Thymus (tissue), 11 donors: ENCODE results near the gene GOLGB1. TPM values are rescaled to one million over a fixed set of nuclear protein-coding genes. Genes with fewer than 3 reads are reported as not detected.

Experiments
- DNase-seq, 9 donors: peaks; one replicate each; pipeline ENCODE4 v3.0.0-alpha.2; 2013; ENCODE audit warnings: low spot score in 9 of 9, low read depth in 6 of 9, missing footprints in 1 of 9
- H3K27ac ChIP-seq, 2 donors: one replicate each; pipeline ENCODE4 v1.5.1; 2013; ENCODE audit warnings: control low read depth in 1 of 2, low read depth in 1 of 2, low read length in 1 of 2, mild to moderate bottlenecking in 1 of 2, moderate library complexity in 1 of 2
- H3K27me3 ChIP-seq, 2 donors: one replicate each; pipeline ENCODE4 v1.5.1; 2013; ENCODE audit warnings: low read length in 1 of 2; ENCODE audit not compliant: control insufficient read depth in 2 of 2, insufficient read depth in 1 of 2
- H3K36me3 ChIP-seq, 2 donors: one replicate each; pipeline ENCODE4 v1.5.1; 2013; ENCODE audit warnings: low read length in 1 of 2, mild to moderate bottlenecking in 1 of 2, moderate library complexity in 1 of 2; ENCODE audit not compliant: control insufficient read depth in 2 of 2, insufficient read depth in 2 of 2
- H3K4me1 ChIP-seq, 2 donors: one replicate each; pipeline ENCODE4 v1.5.1; 2013; ENCODE audit warnings: low read length in 2 of 2; ENCODE audit not compliant: control insufficient read depth in 2 of 2, insufficient read depth in 2 of 2
- H3K4me3 ChIP-seq, 2 donors: one replicate each; pipeline ENCODE4 v1.5.1; 2013; ENCODE audit warnings: low read length in 2 of 2, control low read depth in 1 of 2, mild to moderate bottlenecking in 1 of 2
- H3K9me3 ChIP-seq, 2 donors: one replicate each; pipeline ENCODE4 v1.5.1; 2013; ENCODE audit warnings: low read length in 1 of 2, mild to moderate bottlenecking in 1 of 2; ENCODE audit not compliant: control insufficient read depth in 2 of 2, insufficient read depth in 1 of 2
- WGBS: extraction: QIAGEN DNeasy Blood & Tissue Kit; methylation state at CpG from one replicate; pipeline ENCODE4 v1.1.7; 2013; 5-methylcytosine and 5-hydroxymethylcytosine counted together
- polyA plus RNA-seq: library from polyadenylated mRNA; stranded (reverse); fragments of 200-250 nt; gene quantifications from one replicate; pipeline ENCODE4 v1.2.3, GENCODE V29; 2013
- total RNA-seq: library from RNA; stranded (reverse); fragments of 120-200 nt; gene quantifications from one replicate; pipeline ENCODE4 v1.2.4, GENCODE V29; 2013
- donor health status: healthy.

GOLGB1 gene
- total and polyA plus RNA-seq, 2 donors = 18.0 to 23.0 TPM

DNA sequence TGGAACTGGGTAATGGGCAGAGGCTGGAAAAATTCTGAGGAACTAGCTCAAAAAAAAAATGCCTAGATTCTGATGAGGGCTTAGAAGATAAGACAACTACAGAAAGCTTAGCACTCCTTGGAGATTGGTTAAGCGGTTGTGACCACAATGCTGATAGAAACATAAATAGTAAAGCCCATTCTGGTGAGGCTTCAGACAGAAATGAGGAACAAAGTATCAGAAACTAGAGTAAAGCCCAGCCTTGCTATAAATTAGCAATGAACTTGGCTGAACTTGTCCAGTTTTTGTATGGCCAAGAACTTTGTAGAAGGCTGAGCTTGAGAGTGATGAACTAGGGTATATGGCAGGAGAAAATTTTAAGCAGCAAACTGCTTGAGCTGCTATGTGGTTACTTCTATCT is 25.4 kb downstream of the GOLGB1 start:
- no peaks in the 10 kb centered on the region for H3K27me3 ChIP-seq
- H3K9me3 ChIP-seq = no peaks in the 10 kb centered on the region
- H3K4me3 ChIP-seq = no peak overlapping the region
- peak in 1 of 9 donors; percentile 7 for DNase-seq
- peaks cover 33 to 58% of the 10 kb centered on the region in 2 donors for H3K36me3 ChIP-seq
- WGBS = 47% methylated on average over 1 of the region's 1 CpG
- H3K27ac ChIP-seq = no peak overlapping the region
- no peaks in the 10 kb centered on the region for H3K4me1 ChIP-seq

DNA sequence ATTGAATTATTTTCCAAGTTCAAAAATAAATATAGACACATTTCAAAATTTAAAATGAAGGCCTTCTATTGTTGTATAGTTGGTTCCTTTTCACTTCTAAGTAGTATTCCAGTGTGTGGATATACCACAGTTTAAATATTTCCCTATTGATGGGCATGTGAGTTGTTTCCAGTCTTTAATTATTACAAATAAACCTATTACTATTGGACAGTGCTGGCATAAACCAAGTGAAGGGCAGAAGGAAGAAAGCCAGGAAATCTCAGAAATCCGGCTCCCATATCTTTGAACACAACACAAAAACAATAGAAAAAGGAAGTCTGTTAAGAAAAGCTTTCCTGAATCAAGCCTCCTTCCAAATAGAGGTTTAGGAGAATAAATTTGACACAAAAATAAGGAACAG is 26.1 kb downstream of the GOLGB1 start:
- Histone ChIP-seq H3K4me3 (no peak overlapping the region), H3K9me3 (no peaks in the 10 kb centered on the region), H3K27me3 (no peaks in the 10 kb centered on the region), H3K4me1 (no peaks in the 10 kb centered on the region), H3K36me3 (peaks cover 35 to 54% of the 10 kb centered on the region in 2 donors), H3K27ac (no peak overlapping the region)
- DNase-seq = no peak
- 96% methylated on average over 1 of the region's 1 CpG for WGBS

DNA sequence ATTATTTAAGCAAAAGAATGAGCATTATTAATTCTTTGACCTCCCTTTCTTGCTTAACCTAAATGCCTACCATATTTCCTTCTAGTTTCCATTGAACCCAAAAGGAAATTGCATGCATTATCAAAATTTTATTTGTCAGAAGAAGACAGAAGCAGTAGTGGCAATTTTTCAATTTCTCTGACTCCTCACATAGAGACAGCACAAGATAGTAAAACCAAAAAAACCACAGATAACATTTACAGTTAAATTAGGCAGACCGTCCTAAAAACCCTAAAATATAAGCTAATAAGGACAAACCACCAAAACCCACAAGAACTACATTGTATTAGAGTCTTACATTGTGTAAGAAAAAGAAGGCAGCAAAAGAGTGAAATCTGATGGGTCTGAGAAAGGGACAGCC is 27.1 kb downstream of the GOLGB1 start:
- no peaks in the 10 kb centered on the region for H3K4me1 ChIP-seq
- peaks cover 38 to 59% of the 10 kb centered on the region in 2 donors for H3K36me3 ChIP-seq
- H3K27ac ChIP-seq = no peak overlapping the region
- H3K4me3 ChIP-seq = no peak overlapping the region
- no peaks in the 10 kb centered on the region for H3K27me3 ChIP-seq
- H3K9me3 ChIP-seq = no peaks in the 10 kb centered on the region
- 82% methylated on average over 1 of the region's 1 CpG for WGBS
- no peak for DNase-seq

DNA sequence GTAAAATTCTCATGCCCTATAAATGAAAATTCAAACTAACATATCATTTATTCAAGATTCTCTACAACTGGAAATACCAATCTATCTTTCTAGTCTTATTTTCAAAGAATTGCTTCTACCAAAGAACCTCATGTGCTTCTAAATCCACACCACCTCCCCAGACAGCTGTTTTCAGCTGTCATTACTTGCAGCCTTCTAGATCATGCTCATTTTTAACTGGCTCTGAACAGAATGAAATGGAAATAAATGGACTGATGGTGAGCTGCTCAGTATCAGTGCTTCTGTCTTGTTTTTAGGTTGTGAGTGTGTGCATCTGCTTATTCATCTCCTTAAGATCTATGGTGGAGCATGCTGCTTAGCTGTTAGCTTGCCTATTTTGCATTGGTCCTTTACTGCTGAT is 29.4 kb downstream of the GOLGB1 start:
- DNase-seq = no peak
- Histone ChIP-seq H3K36me3 (peaks cover 38 to 69% of the 10 kb centered on the region in 2 donors), H3K27me3 (no peaks in the 10 kb centered on the region), H3K4me1 (no peaks in the 10 kb centered on the region), H3K4me3 (no peak overlapping the region), H3K9me3 (no peaks in the 10 kb centered on the region), H3K27ac (no peak overlapping the region)

DNA sequence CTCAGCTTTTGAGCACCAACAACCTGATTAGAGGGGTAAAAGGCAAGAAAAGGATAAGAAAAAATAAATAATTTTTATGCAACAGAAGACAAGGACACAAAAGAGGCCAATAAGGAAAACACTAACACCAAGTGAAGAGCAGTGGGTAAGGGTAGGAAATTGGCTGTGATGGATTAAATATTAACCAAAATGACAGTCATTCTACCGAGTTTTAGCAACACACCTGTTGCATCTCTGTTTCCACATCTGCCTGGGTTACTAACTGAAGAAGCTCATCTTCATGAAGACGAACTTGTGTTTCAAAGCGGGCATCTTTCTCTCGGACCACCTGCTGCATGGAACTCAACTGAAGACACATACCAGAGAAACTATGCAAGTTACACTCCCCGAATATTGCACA is 30.1 kb downstream of the GOLGB1 start:
- H3K27ac ChIP-seq = no peak overlapping the region
- no peaks in the 10 kb centered on the region for H3K27me3 ChIP-seq
- peaks cover 32 to 68% of the 10 kb centered on the region in 2 donors for H3K36me3 ChIP-seq
- DNase-seq = no peak
- WGBS = 96% methylated on average over 5 of the region's 5 CpGs
- no peaks in the 10 kb centered on the region for H3K9me3 ChIP-seq
- H3K4me3 ChIP-seq = no peak overlapping the region
- no peaks in the 10 kb centered on the region for H3K4me1 ChIP-seq

DNA sequence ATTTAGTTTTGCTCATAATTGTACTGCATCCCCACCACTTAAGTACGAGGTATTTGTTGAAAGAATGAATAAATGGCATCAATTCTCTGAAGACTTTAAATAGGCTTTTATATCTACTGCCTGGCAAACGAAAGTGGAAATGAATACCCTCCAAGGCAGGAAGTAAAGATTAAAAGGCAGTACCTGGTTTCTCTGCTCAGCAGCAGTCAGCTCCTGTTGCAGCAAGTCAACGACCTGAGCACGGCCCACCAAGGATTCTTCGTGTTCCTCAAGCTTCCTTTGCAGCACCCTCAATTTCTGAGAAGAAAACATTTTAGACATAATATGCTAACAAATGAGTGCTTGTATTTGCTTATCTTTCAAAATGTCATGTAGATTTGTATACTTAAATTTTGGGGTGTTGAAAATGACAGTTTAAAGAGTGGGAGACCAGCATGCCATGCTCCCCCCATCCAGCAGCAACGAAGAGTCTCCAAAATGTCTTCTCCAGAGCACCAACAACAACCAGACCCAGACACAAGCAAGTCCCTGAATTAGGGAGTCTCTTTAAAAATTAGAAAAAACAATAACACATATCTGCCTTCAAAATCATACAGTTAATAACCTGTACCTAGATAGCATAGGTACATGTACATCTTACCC is 31.2 kb downstream of the GOLGB1 start:
- WGBS = 86% methylated on average over 6 of the region's 6 CpGs
- no peaks in the 10 kb centered on the region for H3K9me3 ChIP-seq
- no peak overlapping the region for H3K4me3 ChIP-seq
- H3K4me1 ChIP-seq = no peaks in the 10 kb centered on the region
- peaks cover 31 to 65% of the 10 kb centered on the region in 2 donors for H3K36me3 ChIP-seq
- no peak overlapping the region for H3K27ac ChIP-seq
- DNase-seq = peak in 3 of 9 donors; percentile 12 to 25 (median 15)
- H3K27me3 ChIP-seq = no peaks in the 10 kb centered on the region

DNA sequence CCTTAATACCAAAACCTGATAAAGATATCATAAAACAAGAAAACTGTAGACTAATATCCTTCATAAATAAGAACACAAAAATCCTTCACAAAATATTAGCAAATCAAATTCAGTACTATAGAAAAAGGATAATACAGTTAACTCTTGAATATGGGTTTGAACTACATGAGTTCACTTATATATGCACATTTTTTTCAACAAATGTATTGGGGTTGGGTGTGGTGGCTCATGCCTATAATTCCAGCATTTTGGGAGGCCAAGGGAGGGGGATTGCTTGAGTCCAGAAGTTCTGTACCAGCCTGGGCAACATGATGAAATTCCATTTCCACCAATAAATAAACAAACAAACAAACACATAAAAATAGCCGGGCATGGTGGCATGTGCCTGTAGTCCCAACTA is 39.2 kb downstream of the GOLGB1 start:
- WGBS = 98% methylated on average over 1 of the region's 1 CpG
- H3K27me3 ChIP-seq = no peaks in the 10 kb centered on the region
- H3K4me3 ChIP-seq = no peak overlapping the region
- no peak overlapping the region for H3K27ac ChIP-seq
- no peaks in the 10 kb centered on the region for H3K9me3 ChIP-seq
- H3K4me1 ChIP-seq = no peaks in the 10 kb centered on the region
- no peak for DNase-seq
- H3K36me3 ChIP-seq = peaks cover 6 to 32% of the 10 kb centered on the region in 2 donors

DNA sequence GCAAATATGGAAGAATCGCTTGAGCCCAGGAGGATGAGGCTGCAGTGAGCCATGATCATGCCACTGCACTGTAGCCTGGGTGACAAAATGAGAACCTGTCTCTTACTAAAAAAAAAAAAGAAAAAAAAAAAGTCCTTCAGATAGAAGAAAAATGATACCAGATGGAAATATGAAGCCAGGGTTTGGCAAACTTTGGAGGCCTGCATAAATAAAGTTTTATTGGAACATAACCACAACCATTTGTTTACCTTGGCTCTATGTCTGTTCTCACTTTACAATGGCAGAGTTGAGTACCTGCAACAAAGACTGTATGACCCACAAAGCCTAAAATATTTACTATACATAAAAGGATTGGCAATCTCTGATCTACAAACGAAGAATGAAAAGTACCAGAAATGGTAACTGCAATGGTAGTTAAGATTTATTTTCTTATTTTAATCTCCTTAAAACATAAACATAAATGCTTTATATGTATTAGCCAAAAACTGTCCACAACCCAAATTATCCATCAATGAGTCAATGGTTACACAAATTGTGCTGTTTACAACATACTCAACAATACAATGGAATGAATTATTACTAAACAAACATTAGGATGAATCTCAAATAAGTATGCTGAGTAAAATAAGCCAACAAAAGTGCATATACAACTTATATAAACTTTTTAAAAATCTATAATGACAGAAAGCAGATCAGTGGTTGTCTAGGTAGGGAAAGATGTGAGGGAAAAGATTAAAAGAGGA is 41.8 kb downstream of the GOLGB1 start:
- DNase-seq = no peak

DNA sequence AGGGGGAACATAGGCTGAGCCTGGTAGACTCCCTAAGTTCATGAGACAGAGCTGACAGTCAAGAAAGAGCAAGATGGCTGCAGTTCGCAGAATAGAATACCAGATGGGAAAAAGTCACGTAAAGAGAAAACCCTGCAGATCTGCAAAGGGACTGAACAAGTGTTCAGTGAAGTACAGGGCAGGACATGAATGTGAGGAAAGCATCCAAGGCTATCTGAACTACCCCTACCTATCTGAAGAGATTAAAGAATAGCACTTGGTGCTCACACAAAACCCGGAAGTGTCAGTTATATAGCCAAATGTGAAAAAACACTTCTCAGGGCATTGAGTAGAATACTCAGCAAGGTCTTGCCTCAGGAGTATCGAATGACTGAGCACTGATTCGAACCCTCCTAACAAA is 44.0 kb downstream of the GOLGB1 start:
- Histone ChIP-seq H3K27me3 (no peaks in the 10 kb centered on the region), H3K4me1 (no peaks in the 10 kb centered on the region), H3K27ac (no peak overlapping the region), H3K4me3 (no peak overlapping the region), H3K9me3 (no peaks in the 10 kb centered on the region), H3K36me3 (peaks cover 3 to 9% of the 10 kb centered on the region in 2 donors)
- no peak for DNase-seq
- 97% methylated on average over 5 of the region's 5 CpGs for WGBS

More for the DNA sequence above, 41.8 kb downstream of the GOLGB1 start:
- Histone ChIP-seq H3K4me3 (no peak overlapping the region), H3K36me3 (peaks cover 3 to 14% of the 10 kb centered on the region in 2 donors), H3K27ac (no peak overlapping the region), H3K27me3 (no peaks in the 10 kb centered on the region), H3K9me3 (no peaks in the 10 kb centered on the region), H3K4me1 (no peaks in the 10 kb centered on the region)
- 99% methylated on average over 2 of the region's 2 CpGs for WGBS
